Measurements from ENCODE around the gene PROZ. TPM values are rescaled to one million over a fixed set of nuclear protein-coding genes. Genes with fewer than 3 reads are reported as not detected.

Gene PROZ
- total and polyA plus RNA-seq, 7 experiments from 2014 or later, result 0.24 TPM; not detected in 6

- Histone ChIP-seq H3K36me3 (ENCODE audit: control insufficient read depth in 2 of 3, insufficient read depth in 3 of 3, low read length in 3 of 3) (peaks cover 7 to 74% (median 14%) of the 10 kb centered on the region in 3 experiments), H3K27me3 (ENCODE audit: control insufficient read depth in 2 of 2, insufficient read depth in 2 of 2, low read length in 2 of 2) (no peaks in the 10 kb centered on the region), H3K4me1 (ENCODE audit: control insufficient read depth in 2 of 2, insufficient read depth in 2 of 2, low read length in 2 of 2) (peaks cover 7 to 46% of the 10 kb centered on the region in 2 donors), H3K27ac (ENCODE audit: low read depth, low read length) (peak overlapping the region; percentile 46), H3K4me3 (ENCODE audit: low read length) (no peak overlapping the region), H3K9me3 (ENCODE audit: control insufficient read depth in 2 of 3, low read length in 3 of 3) (no peaks in the 10 kb centered on the region)
- ChIA-PET POLR2A (interaction anchor here (2.4 kb wide), 1 partner anchor 8 kb away, joined by 13 read pairs; no protein-coding TSS in a partner anchor), CTCF (no interaction called here)
- H3K36me3 Mint-ChIP-seq, result peaks cover 8 to 61% (median 38%) of the 10 kb centered on the region in 5 donors
- no peaks in the 10 kb centered on the region for H3K27me3 Mint-ChIP-seq
- no peaks in the 10 kb centered on the region for H3K9me3 Mint-ChIP-seq
- DNase-seq, result peak in 1 of 9 donors; percentile 36
- peak overlapping the region; percentile 86 to 94 (median 92) for H3K27ac Mint-ChIP-seq
- peaks cover 5 to 53% (median 9%) of the 10 kb centered on the region in 7 donors for H3K4me1 Mint-ChIP-seq
- ATAC-seq, result peak; percentile 91
- H3K4me3 Mint-ChIP-seq, result peak overlapping the region in 9 of 10 donors; percentile 1 to 68 (median 43)
- intact Hi-C loops (cut with micrococcal nuclease), result loop anchor here in 1 of 2 donors (2.0 kb wide), 1 partner anchor 33 kb away; the partner anchor contains the start of genes CUL4A and PCID2
Observed at GRCh38 chr13:113176280-113176679, 17.8 kb downstream of the PROZ start.

- H3K4me3 ChIP-seq (ENCODE audit: low read length), result no peak overlapping the region
- ATAC-seq (no peak), DNase-seq (no peak)
- POLR2A ChIA-PET, result interaction anchor here (1.1 kb wide), 1 partner anchor 14 kb away, joined by 4 read pairs; no protein-coding TSS in a partner anchor
- intact Hi-C loops (cut with micrococcal nuclease), result loop anchor here in 1 of 2 donors (2.0 kb wide), 1 partner anchor 32 kb away; the partner anchor contains the start of genes CUL4A and PCID2
- no peak overlapping the region for H3K4me3 Mint-ChIP-seq
- H3K9me3 ChIP-seq (ENCODE audit: control insufficient read depth in 2 of 3, low read length in 3 of 3), result no peaks in the 10 kb centered on the region
- H3K27me3 Mint-ChIP-seq, result no peaks in the 10 kb centered on the region
- peaks cover 7 to 72% (median 14%) of the 10 kb centered on the region in 3 experiments for H3K36me3 ChIP-seq (ENCODE audit: control insufficient read depth in 2 of 3, insufficient read depth in 3 of 3, low read length in 3 of 3)
- peaks cover 5 to 52% (median 9%) of the 10 kb centered on the region in 7 donors for H3K4me1 Mint-ChIP-seq
- peaks cover 7 to 47% of the 10 kb centered on the region in 2 donors for H3K4me1 ChIP-seq (ENCODE audit: control insufficient read depth in 2 of 2, insufficient read depth in 2 of 2, low read length in 2 of 2)
- no peaks in the 10 kb centered on the region for H3K27me3 ChIP-seq (ENCODE audit: control insufficient read depth in 2 of 2, insufficient read depth in 2 of 2, low read length in 2 of 2)
- H3K27ac Mint-ChIP-seq, result peak overlapping the region in 3 of 9 donors; percentile 88 to 94 (median 93)
- CTCF ChIA-PET, result no interaction called here
- peaks cover 8 to 59% (median 40%) of the 10 kb centered on the region in 5 donors for H3K36me3 Mint-ChIP-seq
- no peaks in the 10 kb centered on the region for H3K9me3 Mint-ChIP-seq
- no peak overlapping the region for H3K27ac ChIP-seq (ENCODE audit: low read depth, low read length)
Observed at GRCh38 chr13:113176822-113177221, 18.4 kb downstream of the PROZ start.

- intact Hi-C loops (cut with micrococcal nuclease), result no loop called here
- Mint-ChIP-seq H3K4me1 (peaks cover 5 to 51% (median 9%) of the 10 kb centered on the region in 7 donors), H3K27me3 (no peaks in the 10 kb centered on the region), H3K36me3 (peaks cover 9 to 68% (median 42%) of the 10 kb centered on the region in 5 donors), H3K27ac (peak overlapping the region in 7 of 9 donors; percentile 20 to 53 (median 41)), H3K9me3 (no peaks in the 10 kb centered on the region), H3K4me3 (peak overlapping the region in 2 of 10 donors; percentile 42 to 43)
- DNase-seq (no peak), ATAC-seq (no peak)
- peaks cover 7 to 54% of the 10 kb centered on the region in 2 donors for H3K4me1 ChIP-seq (ENCODE audit: control insufficient read depth in 2 of 2, insufficient read depth in 2 of 2, low read length in 2 of 2)
- no peaks in the 10 kb centered on the region for H3K27me3 ChIP-seq (ENCODE audit: control insufficient read depth in 2 of 2, insufficient read depth in 2 of 2, low read length in 2 of 2)
- ChIA-PET CTCF (interaction anchor here (0.6 kb wide), 1 partner anchor 18 kb away, joined by 3 read pairs; no protein-coding TSS in a partner anchor), POLR2A (interaction anchor here (0.6 to 1.0 kb wide), 2 partner anchors 21 to 29 kb away, joined by 3 read pairs; no protein-coding TSS in a partner anchor)
- H3K4me3 ChIP-seq (ENCODE audit: low read length), result no peak overlapping the region
- no peaks in the 10 kb centered on the region for H3K9me3 ChIP-seq (ENCODE audit: control insufficient read depth in 2 of 3, low read length in 3 of 3)
- H3K36me3 ChIP-seq (ENCODE audit: control insufficient read depth in 2 of 3, insufficient read depth in 3 of 3, low read length in 3 of 3), result peaks cover 11 to 71% (median 14%) of the 10 kb centered on the region in 3 experiments
- no peak overlapping the region for H3K27ac ChIP-seq (ENCODE audit: low read depth, low read length)
Observed at GRCh38 chr13:113178070-113178895, 19.8 kb downstream of the PROZ start.

- Histone ChIP-seq H3K9me3 (ENCODE audit: control insufficient read depth in 2 of 3, low read length in 3 of 3) (no peaks in the 10 kb centered on the region), H3K4me3 (ENCODE audit: low read length) (no peak overlapping the region), H3K4me1 (ENCODE audit: control insufficient read depth in 2 of 2, insufficient read depth in 2 of 2, low read length in 2 of 2) (peaks cover 7 to 59% of the 10 kb centered on the region in 2 donors), H3K27me3 (ENCODE audit: control insufficient read depth in 2 of 2, insufficient read depth in 2 of 2, low read length in 2 of 2) (no peaks in the 10 kb centered on the region), H3K27ac (ENCODE audit: low read depth, low read length) (no peak overlapping the region), H3K36me3 (ENCODE audit: control insufficient read depth in 2 of 3, insufficient read depth in 3 of 3, low read length in 3 of 3) (peaks cover 14 to 77% (median 16%) of the 10 kb centered on the region in 3 experiments)
- peaks cover 5 to 56% (median 9%) of the 10 kb centered on the region in 7 donors for H3K4me1 Mint-ChIP-seq
- POLR2A ChIA-PET, result interaction anchor here (0.6 to 1.0 kb wide), 2 partner anchors 22 to 29 kb away, joined by 3 read pairs; no protein-coding TSS in a partner anchor
- ATAC-seq (no peak), DNase-seq (no peak)
- intact Hi-C loops (cut with micrococcal nuclease), result no loop called here
- H3K27me3 Mint-ChIP-seq, result no peaks in the 10 kb centered on the region
- peak overlapping the region in 3 of 9 donors; percentile 4 to 53 (median 28) for H3K27ac Mint-ChIP-seq
- H3K36me3 Mint-ChIP-seq, result peaks cover 12 to 72% (median 46%) of the 10 kb centered on the region in 5 donors
- H3K9me3 Mint-ChIP-seq, result no peaks in the 10 kb centered on the region
- CTCF ChIA-PET, result interaction anchor here (0.6 kb wide), 1 partner anchor 18 kb away, joined by 3 read pairs; no protein-coding TSS in a partner anchor
- peak overlapping the region in 1 of 10 donors; percentile 23 for H3K4me3 Mint-ChIP-seq
Observed at GRCh38 chr13:113178896-113179167, 20.4 kb downstream of the PROZ start.

- ChIA-PET CTCF (interaction anchor here (0.6 kb wide), 1 partner anchor 17 kb away, joined by 3 read pairs; no protein-coding TSS in a partner anchor), POLR2A (interaction anchor here (0.6 to 2.2 kb wide), 4 partner anchors 23 to 31 kb away, joined by 3 to 8 read pairs (median 3); partner anchors contain the start of genes CUL4A and PCID2)
- ATAC-seq, result peak; percentile 68
- Histone ChIP-seq H3K27ac (ENCODE audit: low read depth, low read length) (no peak overlapping the region), H3K4me3 (ENCODE audit: low read length) (no peak overlapping the region), H3K36me3 (ENCODE audit: control insufficient read depth in 2 of 3, insufficient read depth in 3 of 3, low read length in 3 of 3) (peaks cover 14 to 80% (median 16%) of the 10 kb centered on the region in 3 experiments), H3K9me3 (ENCODE audit: control insufficient read depth in 2 of 3, low read length in 3 of 3) (no peaks in the 10 kb centered on the region), H3K27me3 (ENCODE audit: control insufficient read depth in 2 of 2, insufficient read depth in 2 of 2, low read length in 2 of 2) (no peaks in the 10 kb centered on the region), H3K4me1 (ENCODE audit: control insufficient read depth in 2 of 2, insufficient read depth in 2 of 2, low read length in 2 of 2) (peaks cover 8 to 66% of the 10 kb centered on the region in 2 donors)
- Mint-ChIP-seq H3K9me3 (no peaks in the 10 kb centered on the region), H3K36me3 (peaks cover 12 to 69% (median 46%) of the 10 kb centered on the region in 5 donors), H3K27ac (peak overlapping the region in 8 of 9 donors; percentile 41 to 90 (median 76)), H3K4me3 (peak overlapping the region in 3 of 10 donors; percentile 33 to 44 (median 33)), H3K4me1 (peaks cover 5 to 57% (median 9%) of the 10 kb centered on the region in 7 donors), H3K27me3 (no peaks in the 10 kb centered on the region)
- intact Hi-C loops (cut with micrococcal nuclease), result no loop called here
- peak in 3 of 9 donors; percentile 17 to 53 (median 34) for DNase-seq
Observed at GRCh38 chr13:113179374-113180230, 21.2 kb downstream of the PROZ start.

GRCh38 chr13:113182046-113182445 is 23.6 kb downstream of the PROZ start:
- Mint-ChIP-seq H3K27ac (peak overlapping the region in 4 of 9 donors; percentile 1 to 83 (median 46)), H3K27me3 (no peaks in the 10 kb centered on the region), H3K36me3 (peaks cover 7 to 58% (median 38%) of the 10 kb centered on the region in 5 donors), H3K9me3 (no peaks in the 10 kb centered on the region), H3K4me1 (peaks cover 13 to 67% (median 14%) of the 10 kb centered on the region in 7 donors), H3K4me3 (no peak overlapping the region)
- Histone ChIP-seq H3K4me1 (ENCODE audit: control insufficient read depth in 2 of 2, insufficient read depth in 2 of 2, low read length in 2 of 2) (peaks cover 6 to 78% of the 10 kb centered on the region in 2 donors), H3K27me3 (ENCODE audit: control insufficient read depth in 2 of 2, insufficient read depth in 2 of 2, low read length in 2 of 2) (no peaks in the 10 kb centered on the region), H3K27ac (ENCODE audit: low read depth, low read length) (no peak overlapping the region), H3K4me3 (ENCODE audit: low read length) (no peak overlapping the region), H3K9me3 (ENCODE audit: control insufficient read depth in 2 of 3, low read length in 3 of 3) (no peaks in the 10 kb centered on the region), H3K36me3 (ENCODE audit: control insufficient read depth in 2 of 3, insufficient read depth in 3 of 3, low read length in 3 of 3) (peaks cover 14 to 63% (median 16%) of the 10 kb centered on the region in 3 experiments)
- ChIA-PET CTCF (no interaction called here), POLR2A (interaction anchor here (0.8 kb wide), 1 partner anchor 26 kb away, joined by 3 read pairs; the partner anchor contains the start of gene PCID2)
- ATAC-seq (no peak), DNase-seq (no peak)
- intact Hi-C loops (cut with micrococcal nuclease), result no loop called here

Measured in naive thymus-derived CD4-positive, alpha-beta T cell (primary cell).